ENCODE measurements around the gene HTD2. TPM values are rescaled to one million over a fixed set of nuclear protein-coding genes. Genes with fewer than 3 reads are reported as not detected.
A peak's percentile ranks its signal among the peaks of the same experiment; 100 is the strongest.

HTD2 gene
- total and polyA plus RNA-seq, 10 donors = 2.3 to 20.0 (median 8.2) TPM

DNA sequence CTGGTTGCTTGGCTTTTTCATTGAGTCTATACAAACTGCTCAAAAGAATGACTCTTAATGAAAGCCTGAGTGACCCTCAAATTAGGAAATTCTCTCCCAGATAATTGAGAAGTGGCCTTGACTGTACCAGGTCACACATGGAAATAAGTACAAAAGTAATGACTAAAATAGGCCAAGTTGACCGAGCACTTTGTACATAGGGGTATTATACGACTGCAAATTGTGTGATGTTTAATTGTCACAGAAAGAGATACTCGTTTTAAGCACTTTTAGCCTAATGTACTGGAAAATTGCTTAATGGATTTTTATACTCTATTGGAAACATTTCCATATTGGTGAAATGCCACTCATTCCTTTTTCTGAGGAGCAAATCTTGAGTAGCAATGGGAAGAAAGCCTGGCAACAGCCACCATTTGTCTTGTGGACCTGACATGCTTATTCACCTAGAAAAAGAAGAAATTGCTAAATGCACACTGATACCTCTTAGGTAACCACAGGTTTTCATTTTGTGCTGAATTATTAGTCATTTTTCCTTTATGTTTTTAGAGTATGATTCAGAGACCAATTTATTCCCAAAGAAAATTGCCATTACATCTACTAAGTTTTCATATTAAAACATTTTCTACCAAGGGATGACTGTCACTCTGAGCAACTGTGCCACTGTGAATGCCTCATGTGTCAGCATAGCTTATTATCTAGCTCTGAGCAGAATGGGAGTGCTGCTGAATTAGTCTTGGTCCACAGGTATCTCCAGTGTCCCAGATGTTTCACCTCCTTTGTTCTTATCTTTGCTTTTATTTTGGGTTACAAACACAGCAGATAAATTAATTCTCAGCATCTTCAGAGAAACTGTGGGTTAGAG lies 17.4 kb downstream of the HTD2 start:
- DNase-seq = no peak
- Histone ChIP-seq H3K4me1 (peaks cover 20 to 62% (median 40%) of the 10 kb centered on the region in 6 donors), H3K27me3 (replicated peaks in 1 of 7) (no peaks in the 10 kb centered on the region), H3K36me3 (peaks cover 0 to 13% (median 6%) of the 10 kb centered on the region in 6 donors), H3K9me3 (no peaks in the 10 kb centered on the region), H3K4me3 (no peak overlapping the region), H3K27ac (peak overlapping the region in 6 of 8 donors; percentile 16 to 79 (median 72))
- 65 to 86% (median 68%) methylated on average over 3 of the region's 3 CpGs for WGBS, 5 donors
- TF ChIP-seq POLR2AphosphoS5 (IDR thresholded peaks at IDR 0.05) (no peak), POLR2A (IDR thresholded peaks at IDR 0.05) (no peak)
- TF ChIP-seq, protein P1, sequence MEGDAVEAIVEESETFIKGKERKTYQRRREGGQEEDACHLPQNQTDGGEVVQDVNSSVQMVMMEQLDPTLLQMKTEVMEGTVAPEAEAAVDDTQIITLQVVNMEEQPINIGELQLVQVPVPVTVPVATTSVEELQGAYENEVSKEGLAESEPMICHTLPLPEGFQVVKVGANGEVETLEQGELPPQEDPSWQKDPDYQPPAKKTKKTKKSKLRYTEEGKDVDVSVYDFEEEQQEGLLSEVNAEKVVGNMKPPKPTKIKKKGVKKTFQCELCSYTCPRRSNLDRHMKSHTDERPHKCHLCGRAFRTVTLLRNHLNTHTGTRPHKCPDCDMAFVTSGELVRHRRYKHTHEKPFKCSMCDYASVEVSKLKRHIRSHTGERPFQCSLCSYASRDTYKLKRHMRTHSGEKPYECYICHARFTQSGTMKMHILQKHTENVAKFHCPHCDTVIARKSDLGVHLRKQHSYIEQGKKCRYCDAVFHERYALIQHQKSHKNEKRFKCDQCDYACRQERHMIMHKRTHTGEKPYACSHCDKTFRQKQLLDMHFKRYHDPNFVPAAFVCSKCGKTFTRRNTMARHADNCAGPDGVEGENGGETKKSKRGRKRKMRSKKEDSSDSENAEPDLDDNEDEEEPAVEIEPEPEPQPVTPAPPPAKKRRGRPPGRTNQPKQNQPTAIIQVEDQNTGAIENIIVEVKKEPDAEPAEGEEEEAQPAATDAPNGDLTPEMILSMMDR (IDR thresholded peaks at IDR 0.05 in 8 of 11, conservative IDR thresholded peaks at IDR 0.05 in 3 of 11) = no peak
- intact Hi-C loops (cut with DNase I; ENCODE audit: low total_unique reads) = loop anchor here (5.0 to 10.0 kb wide), 2 partner anchors 89 to 211 kb away; partner anchors contain the start of gene ACOX2

DNA sequence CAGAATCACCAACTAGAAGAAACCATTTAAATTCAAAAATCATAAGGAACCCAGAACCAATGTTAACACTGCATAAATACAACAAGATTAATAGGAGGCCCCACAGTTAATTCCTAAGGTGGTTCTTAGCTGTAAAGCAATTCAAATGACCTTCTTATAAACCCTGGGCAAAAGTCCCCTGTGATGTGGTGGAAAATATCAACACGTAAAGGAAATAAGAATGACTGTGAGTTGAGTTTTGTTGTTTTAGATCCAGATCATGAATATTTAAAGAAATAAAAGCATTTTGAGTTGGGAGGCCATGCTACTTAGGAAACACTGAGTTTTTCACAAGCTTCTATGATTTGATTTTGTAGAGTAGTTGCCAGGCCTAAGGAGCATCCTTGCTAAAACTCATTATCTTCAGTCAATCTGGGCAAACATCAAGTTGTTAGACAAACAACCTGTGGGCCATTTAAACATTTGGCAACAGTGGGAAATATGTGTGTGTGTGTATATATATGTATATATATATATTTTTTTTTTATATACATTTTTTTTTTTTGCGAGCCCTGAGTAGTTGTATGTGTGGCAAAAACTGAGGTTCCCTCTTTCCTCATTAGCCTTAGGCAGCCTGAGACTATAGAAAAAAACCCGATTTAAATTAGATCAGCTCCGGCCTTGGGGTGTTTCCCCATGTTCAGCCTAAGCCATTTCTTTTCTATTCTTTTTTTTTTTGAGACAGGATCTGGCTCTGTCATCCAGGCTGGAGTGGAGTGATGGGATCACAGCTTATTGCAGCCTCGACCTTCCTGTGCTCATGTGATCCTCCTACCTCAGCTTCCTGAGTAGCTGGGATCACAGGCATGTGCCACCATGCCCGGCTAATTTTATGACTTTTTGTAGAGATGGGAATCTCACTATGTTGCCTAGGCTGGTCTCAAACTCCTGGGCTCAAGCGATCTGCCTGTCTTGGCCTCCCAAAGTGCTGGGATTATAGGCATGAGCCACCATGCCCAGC lies 18.4 kb downstream of the HTD2 start:
- Histone ChIP-seq H3K4me1 (peaks cover 20 to 62% (median 40%) of the 10 kb centered on the region in 6 donors), H3K36me3 (peaks cover 0 to 4% (median 1%) of the 10 kb centered on the region in 6 donors), H3K27me3 (replicated peaks in 1 of 7) (no peaks in the 10 kb centered on the region), H3K27ac (peak overlapping the region; percentile 21 to 79 (median 70)), H3K4me3 (no peak overlapping the region), H3K9me3 (no peaks in the 10 kb centered on the region)
- WGBS, 5 donors = 60 to 67% (median 62%) methylated on average over 6 to 7 of the region's 7 CpGs
- DNase-seq = no peak
- peak in 1 of 3 donors; percentile 18 for TF ChIP-seq POLR2AphosphoS5 (IDR thresholded peaks at IDR 0.05)
- TF ChIP-seq, protein P1 (IDR thresholded peaks at IDR 0.05 in 8 of 11, conservative IDR thresholded peaks at IDR 0.05 in 3 of 11) = no peak
- intact Hi-C loops (cut with DNase I; ENCODE audit: low total_unique reads) = loop anchor here (5.0 to 10.0 kb wide), 2 partner anchors 88 to 210 kb away; partner anchors contain the start of gene ACOX2

DNA sequence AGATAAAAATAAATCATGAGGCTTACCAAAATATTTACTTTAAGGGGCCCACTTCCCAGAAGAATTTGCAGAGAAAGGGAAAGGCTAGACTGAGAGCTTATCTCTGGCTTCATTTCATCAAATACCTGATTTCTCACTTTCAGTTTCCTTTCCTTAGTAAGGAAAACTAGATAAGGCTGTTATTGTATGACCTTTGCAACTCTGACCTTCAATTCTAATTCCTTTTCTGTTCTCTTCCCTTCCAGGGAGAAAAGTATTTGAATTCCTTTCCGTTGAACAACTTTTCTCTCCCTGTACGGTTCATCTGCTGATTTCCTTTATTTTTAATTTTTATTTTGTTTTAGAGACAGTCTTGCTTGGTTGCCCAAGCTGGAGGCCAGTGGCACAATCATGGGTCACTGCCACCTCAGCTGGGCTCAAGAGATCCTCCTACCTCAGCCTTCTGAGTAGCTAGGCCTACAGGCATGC lies 19.2 kb downstream of the HTD2 start:
- Histone ChIP-seq H3K27ac (peak overlapping the region; percentile 21 to 79 (median 70)), H3K4me3 (no peak overlapping the region), H3K9me3 (no peaks in the 10 kb centered on the region), H3K4me1 (peaks cover 20 to 62% (median 40%) of the 10 kb centered on the region in 6 donors), H3K36me3 (no peaks in the 10 kb centered on the region), H3K27me3 (replicated peaks in 1 of 7) (no peaks in the 10 kb centered on the region)
- 36 to 62% (median 49%) methylated on average over 2 of the region's 2 CpGs for WGBS, 5 donors
- no peak for DNase-seq
- intact Hi-C loops (cut with DNase I; ENCODE audit: low total_unique reads) = loop anchor here (10.0 kb wide), 1 partner anchor 209 kb away; the partner anchor contains the start of gene ACOX2
- TF ChIP-seq POLR2AphosphoS5 (IDR thresholded peaks at IDR 0.05) (no peak), POLR2A (IDR thresholded peaks at IDR 0.05) (no peak)
- TF ChIP-seq, protein P1 (IDR thresholded peaks at IDR 0.05 in 8 of 11, conservative IDR thresholded peaks at IDR 0.05 in 3 of 11) = no peak

Data from spleen (tissue), 11 donors.